Neural crest cell (in vitro differentiated cells): ENCODE measurements around the gene BRSK1. TPM values are rescaled to one million over a fixed set of nuclear protein-coding genes. Genes with fewer than 3 reads are reported as not detected.
A peak's percentile ranks its signal among the peaks of the same experiment; 100 is the strongest.

Source experiments
- DNase-seq: peaks from one replicate; pipeline ENCODE4 v3.0.0; 2021; ENCODE audit warnings: low read depth, mixed read lengths, low spot score
- H3K27ac Mint-ChIP-seq: one replicate; pipeline ENCODE4 v1.8.0; 2021; ENCODE audit warnings: mild to moderate bottlenecking, mixed read lengths; ENCODE audit not compliant: unreplicated experiment
- H3K27me3 Mint-ChIP-seq: 2 replicates; pipeline ENCODE4 v1.8.0; 2021; ENCODE audit warnings: low read depth, mild to moderate bottlenecking, mixed read lengths
- H3K36me3 Mint-ChIP-seq: 2 replicates; pipeline ENCODE4 v1.8.0; 2021; ENCODE audit warnings: low read depth, mild to moderate bottlenecking, mixed read lengths
- H3K4me1 Mint-ChIP-seq: 2 replicates; pipeline ENCODE4 v1.8.0; 2021; ENCODE audit warnings: mixed read lengths
- H3K4me3 Mint-ChIP-seq: one replicate; pipeline ENCODE4 v1.8.0; 2021; ENCODE audit warnings: mild to moderate bottlenecking, mixed read lengths
- H3K9me3 Mint-ChIP-seq: 2 replicates; pipeline ENCODE4 v1.8.0; 2021; ENCODE audit warnings: mixed read lengths
- total RNA-seq: library from RNA; stranded (reverse); gene quantifications from 2 replicates; pipeline ENCODE4 v1.2.1, GENCODE V29; 2021
- TF ChIP-seq, protein P1 (sequence below): fragments of 200-600 bp; sonication (generic); conservative IDR thresholded peaks from 2 replicates; pipeline ENCODE4 v1.5.0; 2021; ENCODE audit warnings: antibody characterized with exemption, mild to moderate bottlenecking

Gene BRSK1
- total RNA-seq, 1 donor from 2014 or later = 50.0 TPM

DNA sequence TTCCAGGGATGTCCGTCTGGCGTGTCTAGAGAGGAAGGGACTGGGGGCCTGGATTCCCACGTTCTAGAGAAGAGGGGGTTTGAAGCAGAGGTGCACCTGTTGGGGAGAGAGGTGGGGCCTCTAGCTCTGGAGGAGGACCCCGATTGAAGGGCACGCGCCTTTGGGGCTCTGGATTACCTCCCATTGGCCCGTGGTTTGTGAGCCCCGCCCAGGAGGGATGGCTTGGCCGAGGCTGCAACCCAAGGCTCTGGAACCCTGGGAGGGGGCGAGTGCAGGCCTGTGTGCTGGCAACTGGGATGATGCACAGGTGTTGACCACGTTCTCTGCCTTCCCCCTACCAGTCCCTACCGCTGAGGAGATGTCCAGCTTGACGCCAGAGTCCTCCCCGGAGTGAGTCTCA is 21.2 kb downstream of the BRSK1 start:
- peaks cover 12% of the 10 kb centered on the region for H3K36me3 Mint-ChIP-seq
- no peaks in the 10 kb centered on the region for H3K27me3 Mint-ChIP-seq
- TF ChIP-seq, protein P1, sequence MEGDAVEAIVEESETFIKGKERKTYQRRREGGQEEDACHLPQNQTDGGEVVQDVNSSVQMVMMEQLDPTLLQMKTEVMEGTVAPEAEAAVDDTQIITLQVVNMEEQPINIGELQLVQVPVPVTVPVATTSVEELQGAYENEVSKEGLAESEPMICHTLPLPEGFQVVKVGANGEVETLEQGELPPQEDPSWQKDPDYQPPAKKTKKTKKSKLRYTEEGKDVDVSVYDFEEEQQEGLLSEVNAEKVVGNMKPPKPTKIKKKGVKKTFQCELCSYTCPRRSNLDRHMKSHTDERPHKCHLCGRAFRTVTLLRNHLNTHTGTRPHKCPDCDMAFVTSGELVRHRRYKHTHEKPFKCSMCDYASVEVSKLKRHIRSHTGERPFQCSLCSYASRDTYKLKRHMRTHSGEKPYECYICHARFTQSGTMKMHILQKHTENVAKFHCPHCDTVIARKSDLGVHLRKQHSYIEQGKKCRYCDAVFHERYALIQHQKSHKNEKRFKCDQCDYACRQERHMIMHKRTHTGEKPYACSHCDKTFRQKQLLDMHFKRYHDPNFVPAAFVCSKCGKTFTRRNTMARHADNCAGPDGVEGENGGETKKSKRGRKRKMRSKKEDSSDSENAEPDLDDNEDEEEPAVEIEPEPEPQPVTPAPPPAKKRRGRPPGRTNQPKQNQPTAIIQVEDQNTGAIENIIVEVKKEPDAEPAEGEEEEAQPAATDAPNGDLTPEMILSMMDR = no peak
- no peaks in the 10 kb centered on the region for H3K9me3 Mint-ChIP-seq
- DNase-seq = no peak
- peaks cover 27% of the 10 kb centered on the region for H3K4me1 Mint-ChIP-seq
- no peak overlapping the region for H3K27ac Mint-ChIP-seq
- H3K4me3 Mint-ChIP-seq = no peak overlapping the region

DNA sequence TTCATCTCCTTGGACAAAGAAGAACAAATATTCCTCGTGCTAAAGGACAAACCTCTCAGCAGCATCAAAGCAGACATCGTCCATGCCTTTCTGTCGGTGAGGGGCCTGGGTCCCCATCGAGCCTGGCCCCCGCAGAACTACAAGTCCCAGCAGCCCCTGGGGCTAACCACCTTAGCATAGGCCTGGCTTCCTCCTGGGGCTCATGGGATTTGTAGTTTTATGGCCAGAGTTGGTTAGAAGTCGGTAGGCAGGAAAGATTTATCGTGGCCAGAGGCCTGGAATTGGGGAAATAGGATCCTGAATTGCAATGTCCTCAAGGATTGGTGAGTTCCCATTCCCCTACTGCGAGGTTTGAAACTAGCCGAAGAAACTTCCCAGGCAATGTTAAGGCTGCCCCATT is 21.7 kb downstream of the BRSK1 start:
- H3K27ac Mint-ChIP-seq = peak overlapping the region; percentile 62
- H3K9me3 Mint-ChIP-seq = no peaks in the 10 kb centered on the region
- H3K27me3 Mint-ChIP-seq = no peaks in the 10 kb centered on the region
- DNase-seq = no peak
- peaks cover 15% of the 10 kb centered on the region for H3K36me3 Mint-ChIP-seq
- H3K4me1 Mint-ChIP-seq = peaks cover 32% of the 10 kb centered on the region
- TF ChIP-seq, protein P1 = no peak
- peak overlapping the region; percentile 81 for H3K4me3 Mint-ChIP-seq

DNA sequence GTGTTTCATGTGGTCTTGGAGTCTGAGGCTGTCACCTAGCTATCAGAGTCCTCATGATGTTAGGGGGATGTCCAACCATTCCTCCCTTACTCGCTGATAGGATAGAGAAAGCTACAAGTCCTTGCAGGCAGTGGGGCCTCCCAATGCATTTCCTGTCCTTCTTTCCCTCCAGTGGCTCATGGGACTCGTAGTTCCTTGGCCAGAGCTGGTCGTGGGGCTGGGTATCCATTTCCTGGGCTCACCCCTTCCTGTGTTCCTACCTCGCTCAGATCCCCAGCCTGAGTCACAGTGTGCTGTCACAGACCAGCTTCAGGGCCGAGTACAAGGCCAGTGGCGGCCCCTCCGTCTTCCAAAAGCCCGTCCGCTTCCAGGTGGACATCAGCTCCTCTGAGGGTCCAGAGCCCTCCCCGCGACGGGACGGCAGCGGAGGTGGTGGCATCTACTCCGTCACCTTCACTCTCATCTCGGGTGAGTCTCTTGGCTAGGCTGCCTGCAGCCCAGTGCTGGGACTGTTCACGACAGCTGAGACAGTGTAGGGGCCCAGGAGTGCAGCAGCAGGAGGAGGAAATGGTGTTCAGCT is 22.3 kb downstream of the BRSK1 start:
- Mint-ChIP-seq H3K27me3 (no peaks in the 10 kb centered on the region), H3K4me3 (no peak overlapping the region), H3K4me1 (peaks cover 27% of the 10 kb centered on the region), H3K9me3 (no peaks in the 10 kb centered on the region), H3K36me3 (peaks cover 15% of the 10 kb centered on the region), H3K27ac (no peak overlapping the region)
- TF ChIP-seq, protein P1 = no peak
- DNase-seq = no peak

DNA sequence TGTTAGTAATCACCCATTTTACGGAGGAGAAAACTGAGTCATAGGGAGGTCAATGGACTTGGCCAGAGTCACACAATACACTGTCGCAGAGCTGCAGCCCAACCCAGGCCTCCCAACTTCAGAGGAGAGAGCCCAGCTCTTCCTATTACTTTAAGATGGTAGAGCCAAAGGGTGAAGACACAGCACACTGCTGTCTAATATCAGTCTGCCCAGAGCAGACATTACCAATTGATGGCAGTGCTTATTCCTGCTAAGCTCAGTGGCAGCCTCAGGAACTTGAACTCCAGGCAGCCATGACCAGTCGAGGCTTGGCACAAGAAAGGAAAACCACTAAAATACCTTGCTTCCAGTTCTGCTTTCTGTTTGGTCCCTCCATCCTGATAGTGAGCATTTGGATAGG is 22.9 kb downstream of the BRSK1 start:
- H3K27me3 Mint-ChIP-seq = no peaks in the 10 kb centered on the region
- no peak overlapping the region for H3K4me3 Mint-ChIP-seq
- TF ChIP-seq, protein P1 = no peak
- no peak for DNase-seq
- peaks cover 15% of the 10 kb centered on the region for H3K36me3 Mint-ChIP-seq
- peaks cover 20% of the 10 kb centered on the region for H3K4me1 Mint-ChIP-seq
- no peaks in the 10 kb centered on the region for H3K9me3 Mint-ChIP-seq
- H3K27ac Mint-ChIP-seq = no peak overlapping the region

DNA sequence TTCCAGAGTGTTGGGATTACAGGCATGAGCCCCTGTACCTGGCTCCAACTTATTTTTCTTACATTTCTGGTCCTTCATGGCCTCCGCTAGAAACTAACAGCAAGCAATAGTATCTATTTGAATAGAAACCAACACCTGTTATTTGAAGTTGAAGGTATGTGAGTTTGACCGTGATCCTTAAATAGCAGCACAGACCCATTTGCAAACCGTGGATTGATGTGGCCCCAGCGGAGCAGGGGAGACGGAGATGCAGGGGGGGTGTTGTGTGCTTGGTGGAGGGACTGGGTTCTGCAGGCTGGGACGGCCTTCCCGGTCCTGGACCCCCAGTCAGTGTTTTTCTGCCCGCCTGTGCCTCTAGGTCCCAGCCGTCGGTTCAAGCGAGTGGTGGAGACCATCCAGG is 24.5 kb downstream of the BRSK1 start:
- no peaks in the 10 kb centered on the region for H3K9me3 Mint-ChIP-seq
- TF ChIP-seq, protein P1 = no peak
- no peak overlapping the region for H3K4me3 Mint-ChIP-seq
- H3K4me1 Mint-ChIP-seq = peaks cover 20% of the 10 kb centered on the region
- no peak overlapping the region for H3K27ac Mint-ChIP-seq
- no peaks in the 10 kb centered on the region for H3K27me3 Mint-ChIP-seq
- H3K36me3 Mint-ChIP-seq = peaks cover 15% of the 10 kb centered on the region
- no peak for DNase-seq
